GM12874 (cell line): ENCODE results near the gene PDE3B.

Source experiments
- TF ChIP-seq, protein P1 (sequence below): IDR thresholded peaks from 2 replicates; pipeline ENCODE4 v1.5.1; 2011; ENCODE audit warnings: low read depth, mild to moderate bottlenecking, control low read depth, low read length, moderate library complexity; ENCODE audit not compliant: insufficient read depth

PDE3B gene

DNA sequence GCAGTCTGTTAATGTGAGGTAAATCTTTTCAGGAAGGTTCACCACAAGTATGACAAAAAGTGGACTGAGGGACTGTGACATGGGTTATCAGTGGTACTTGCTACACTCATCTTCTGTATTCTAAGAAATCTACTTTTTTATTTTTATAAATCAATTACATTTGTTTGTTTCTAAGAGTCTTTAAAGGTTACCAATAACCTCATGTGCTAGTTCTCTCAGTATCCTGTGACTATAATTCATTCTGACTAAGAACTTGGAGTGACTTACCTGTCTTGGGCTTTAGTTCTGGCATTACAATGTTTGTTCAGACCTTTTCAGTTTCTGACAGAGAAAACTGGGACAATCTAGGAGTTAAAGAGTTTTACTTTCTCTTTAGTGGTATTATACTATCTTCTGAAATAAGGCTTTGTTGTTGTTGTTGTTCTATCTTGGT is 108.4 kb downstream of the PDE3B start:
- TF ChIP-seq, protein P1, sequence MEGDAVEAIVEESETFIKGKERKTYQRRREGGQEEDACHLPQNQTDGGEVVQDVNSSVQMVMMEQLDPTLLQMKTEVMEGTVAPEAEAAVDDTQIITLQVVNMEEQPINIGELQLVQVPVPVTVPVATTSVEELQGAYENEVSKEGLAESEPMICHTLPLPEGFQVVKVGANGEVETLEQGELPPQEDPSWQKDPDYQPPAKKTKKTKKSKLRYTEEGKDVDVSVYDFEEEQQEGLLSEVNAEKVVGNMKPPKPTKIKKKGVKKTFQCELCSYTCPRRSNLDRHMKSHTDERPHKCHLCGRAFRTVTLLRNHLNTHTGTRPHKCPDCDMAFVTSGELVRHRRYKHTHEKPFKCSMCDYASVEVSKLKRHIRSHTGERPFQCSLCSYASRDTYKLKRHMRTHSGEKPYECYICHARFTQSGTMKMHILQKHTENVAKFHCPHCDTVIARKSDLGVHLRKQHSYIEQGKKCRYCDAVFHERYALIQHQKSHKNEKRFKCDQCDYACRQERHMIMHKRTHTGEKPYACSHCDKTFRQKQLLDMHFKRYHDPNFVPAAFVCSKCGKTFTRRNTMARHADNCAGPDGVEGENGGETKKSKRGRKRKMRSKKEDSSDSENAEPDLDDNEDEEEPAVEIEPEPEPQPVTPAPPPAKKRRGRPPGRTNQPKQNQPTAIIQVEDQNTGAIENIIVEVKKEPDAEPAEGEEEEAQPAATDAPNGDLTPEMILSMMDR: no peak

DNA sequence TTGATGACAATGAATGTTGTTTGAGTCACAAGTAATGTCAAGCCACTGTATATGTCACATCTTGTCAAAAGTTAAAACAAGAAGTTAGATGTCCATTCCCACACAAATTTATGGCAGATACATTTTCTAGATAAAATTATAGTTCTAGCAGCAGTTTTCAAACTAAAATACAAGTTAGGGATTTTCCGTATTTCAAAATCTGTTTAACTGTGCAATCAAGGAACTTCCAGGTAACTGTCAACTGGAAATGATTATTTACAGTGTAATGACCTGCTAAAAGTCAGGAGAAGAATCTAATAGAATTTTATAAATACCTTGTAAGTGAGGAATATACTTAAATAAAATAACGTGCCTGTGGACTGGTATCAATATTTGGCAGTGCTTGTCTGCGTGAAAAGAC is 111.5 kb downstream of the PDE3B start:
- TF ChIP-seq, protein P1: no peak

DNA sequence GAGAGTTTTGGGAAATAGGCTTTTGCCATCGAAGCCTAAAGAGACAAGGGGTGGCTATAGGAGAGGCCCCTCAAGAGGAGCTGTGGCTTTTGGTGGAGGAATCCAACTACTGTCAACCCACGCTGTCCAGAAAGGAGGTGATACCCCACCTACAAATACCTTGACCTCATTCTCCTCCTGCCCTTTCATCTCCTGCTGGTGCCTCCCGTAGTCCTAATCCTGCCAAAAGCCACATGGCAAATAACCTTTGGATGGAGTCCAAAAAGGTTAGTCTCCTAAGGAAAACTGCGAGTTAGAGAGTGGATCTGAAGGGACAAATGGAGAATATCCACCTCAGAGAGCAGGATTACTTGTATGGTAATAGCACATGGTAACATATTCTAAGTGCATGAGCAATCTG is 112.7 kb downstream of the PDE3B start:
- TF ChIP-seq, protein P1: no peak

DNA sequence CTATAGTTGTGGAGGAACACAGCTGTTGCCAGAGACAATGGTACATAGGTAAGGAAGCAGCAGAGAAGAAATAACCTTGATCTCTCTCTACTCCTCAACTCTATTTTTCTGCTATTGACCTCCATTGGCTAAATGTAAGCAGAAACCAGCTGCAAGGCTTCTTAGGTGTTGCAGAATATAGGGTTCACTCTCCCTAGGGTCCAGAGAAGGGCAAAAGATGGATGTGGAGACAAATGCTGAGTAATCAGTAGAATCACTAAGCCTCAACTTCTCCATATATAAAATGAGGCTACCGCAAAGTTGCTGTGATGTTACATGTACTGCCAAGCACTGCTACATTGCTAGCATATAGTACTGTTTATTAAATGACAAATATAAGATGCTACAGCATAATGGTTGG is 120.6 kb downstream of the PDE3B start:
- TF ChIP-seq, protein P1: no peak

DNA sequence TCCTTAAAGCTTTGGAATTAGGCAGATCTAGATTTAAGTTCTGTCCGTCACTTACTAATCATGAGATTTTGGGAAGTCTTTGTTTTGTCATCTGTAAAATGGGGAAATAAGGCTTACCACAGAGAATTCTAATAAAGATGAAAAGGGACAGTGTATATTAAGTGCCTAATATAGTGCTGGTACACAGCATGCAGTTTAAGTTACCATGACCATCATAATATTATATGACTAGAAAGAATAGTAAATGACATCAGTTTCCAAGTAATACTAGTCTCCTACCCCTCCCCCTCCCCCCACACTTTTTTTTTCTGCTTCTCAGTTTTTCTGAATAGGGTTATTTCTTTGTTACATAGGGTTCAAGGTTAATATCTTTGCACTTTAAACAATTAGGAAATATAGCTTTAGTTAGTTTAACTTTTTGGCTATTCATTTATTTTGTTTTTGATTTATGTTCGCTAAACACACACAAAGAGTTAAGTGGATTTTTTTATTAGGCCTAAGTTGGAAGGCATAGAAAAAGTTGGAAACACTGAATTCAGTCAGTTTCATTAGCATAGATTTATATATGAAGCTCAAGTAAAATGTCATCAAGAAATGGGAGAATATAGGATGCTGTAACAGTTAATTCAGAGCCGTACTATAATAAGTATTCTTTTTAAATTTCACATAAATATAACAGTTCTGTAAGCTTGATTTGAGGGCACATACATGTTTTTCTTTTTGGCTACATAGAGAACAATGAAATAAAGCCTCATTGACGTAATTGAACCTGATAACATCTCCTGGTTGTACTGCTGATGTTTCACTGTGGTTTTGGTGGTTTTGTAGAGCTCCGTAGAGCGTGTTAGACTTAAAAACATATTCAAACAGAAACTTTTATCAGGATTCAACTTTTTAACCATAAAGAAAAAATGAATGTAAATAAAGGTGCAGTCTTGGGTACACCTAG is 121.2 kb downstream of the PDE3B start:
- TF ChIP-seq, protein P1: no peak

DNA sequence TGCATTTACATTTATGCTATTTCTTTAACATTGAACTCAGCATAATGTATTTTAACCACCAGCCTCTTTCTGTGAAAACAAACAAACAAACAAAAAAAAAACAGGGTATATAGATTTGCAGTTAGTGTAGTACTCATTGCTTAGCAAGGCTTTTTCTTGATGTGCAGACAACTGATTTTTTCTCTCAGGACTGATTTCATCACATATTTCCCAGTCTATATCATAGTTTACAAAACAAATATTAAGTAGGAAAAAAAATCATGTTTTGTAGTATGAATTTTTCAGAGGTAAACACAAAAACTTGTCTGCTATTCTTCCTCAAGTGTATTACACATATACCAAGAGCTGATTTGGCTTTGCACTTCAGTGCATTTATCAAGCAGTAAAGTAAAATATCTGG is 123.0 kb downstream of the PDE3B start:
- TF ChIP-seq, protein P1: no peak

DNA sequence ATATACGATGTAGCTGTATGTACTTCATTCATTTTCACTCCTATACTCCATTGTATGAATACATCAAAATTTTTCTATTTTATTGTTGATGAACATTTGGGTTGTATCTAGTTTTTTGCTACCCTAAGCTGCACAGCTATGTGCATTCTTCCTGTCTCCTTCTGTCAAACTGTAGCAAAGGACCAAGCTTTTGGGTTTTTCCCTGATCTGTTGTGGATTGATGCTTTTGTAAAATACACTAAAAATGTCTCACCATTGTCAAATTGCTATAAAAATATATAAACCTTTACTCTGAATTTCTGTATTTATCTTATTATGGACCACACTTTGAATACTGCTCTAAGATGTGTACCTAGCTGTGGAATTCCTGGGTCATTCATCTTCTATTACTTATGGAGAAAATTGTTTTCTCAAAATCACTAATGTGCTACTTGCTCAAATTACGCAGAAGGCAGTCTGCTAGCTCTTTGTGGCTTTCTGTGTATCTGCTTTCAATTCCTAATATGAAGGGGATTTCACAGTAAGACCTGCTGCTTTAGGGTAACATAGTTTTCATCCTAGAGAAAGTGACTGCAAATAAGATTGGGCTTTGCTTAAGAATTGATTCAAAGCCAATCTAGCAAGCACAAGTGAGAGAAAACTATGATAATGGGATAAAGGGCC is 125.1 kb downstream of the PDE3B start:
- TF ChIP-seq, protein P1: no peak
